ENCODE data around the gene RAB11FIP3.

DNA sequence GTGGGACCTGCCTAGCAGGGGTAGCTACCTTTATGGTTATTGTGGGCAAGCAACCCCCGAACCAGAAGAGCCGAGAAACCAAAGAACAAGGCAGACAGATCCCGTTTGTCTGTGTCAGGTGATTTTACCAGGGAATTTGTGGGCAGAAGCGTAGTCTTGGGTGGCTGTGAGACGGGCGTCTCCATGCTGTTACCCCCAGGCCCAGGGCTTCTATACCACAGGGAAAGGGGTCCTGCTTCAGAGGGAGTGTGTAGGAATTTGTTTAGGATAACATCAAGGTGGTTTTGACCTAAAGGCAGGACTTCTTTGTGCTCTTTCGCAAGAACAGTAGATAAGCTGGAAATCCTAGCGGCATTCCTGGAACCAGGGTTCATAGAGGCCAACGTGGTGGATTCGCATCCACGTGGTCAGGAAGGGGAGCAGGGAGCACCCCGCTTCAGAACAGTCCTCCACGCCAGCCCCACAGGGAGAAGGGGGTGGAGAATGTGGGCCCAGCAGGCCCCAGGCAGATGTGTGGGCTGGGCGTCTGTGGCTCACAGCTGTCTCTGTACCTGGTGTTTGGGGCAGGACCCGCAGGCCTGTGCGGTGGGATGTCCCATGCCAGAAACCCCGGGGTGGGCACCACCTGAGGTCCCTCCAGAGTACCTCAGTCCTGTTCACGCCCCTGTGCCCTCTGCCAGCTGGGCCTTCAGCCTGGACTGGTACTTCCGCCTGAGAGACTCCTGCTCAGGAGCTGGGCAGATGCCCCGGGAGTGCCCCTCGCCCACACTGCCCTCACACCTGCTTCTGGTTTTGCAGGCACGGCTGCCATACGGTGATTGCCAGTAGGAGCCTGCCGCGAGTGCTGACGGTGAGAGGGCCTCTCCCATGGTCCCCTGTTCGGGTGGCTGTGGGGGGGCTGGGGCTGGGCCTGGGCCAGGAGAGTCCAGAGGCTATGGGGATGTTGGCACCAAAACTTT is 19.6 kb upstream of the RAB11FIP3 start:
- TF ChIP-seq, protein P1, sequence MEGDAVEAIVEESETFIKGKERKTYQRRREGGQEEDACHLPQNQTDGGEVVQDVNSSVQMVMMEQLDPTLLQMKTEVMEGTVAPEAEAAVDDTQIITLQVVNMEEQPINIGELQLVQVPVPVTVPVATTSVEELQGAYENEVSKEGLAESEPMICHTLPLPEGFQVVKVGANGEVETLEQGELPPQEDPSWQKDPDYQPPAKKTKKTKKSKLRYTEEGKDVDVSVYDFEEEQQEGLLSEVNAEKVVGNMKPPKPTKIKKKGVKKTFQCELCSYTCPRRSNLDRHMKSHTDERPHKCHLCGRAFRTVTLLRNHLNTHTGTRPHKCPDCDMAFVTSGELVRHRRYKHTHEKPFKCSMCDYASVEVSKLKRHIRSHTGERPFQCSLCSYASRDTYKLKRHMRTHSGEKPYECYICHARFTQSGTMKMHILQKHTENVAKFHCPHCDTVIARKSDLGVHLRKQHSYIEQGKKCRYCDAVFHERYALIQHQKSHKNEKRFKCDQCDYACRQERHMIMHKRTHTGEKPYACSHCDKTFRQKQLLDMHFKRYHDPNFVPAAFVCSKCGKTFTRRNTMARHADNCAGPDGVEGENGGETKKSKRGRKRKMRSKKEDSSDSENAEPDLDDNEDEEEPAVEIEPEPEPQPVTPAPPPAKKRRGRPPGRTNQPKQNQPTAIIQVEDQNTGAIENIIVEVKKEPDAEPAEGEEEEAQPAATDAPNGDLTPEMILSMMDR (IDR thresholded peaks at IDR 0.05), result no peak
- TF ChIP-seq POLR2A (IDR thresholded peaks at IDR 0.05), result no peak

All from stomach (tissue), 4 donors.